Naive thymus-derived CD8-positive, alpha-beta T cell (primary cell): ENCODE data around the gene KLHL18. TPM values are rescaled to one million over a fixed set of nuclear protein-coding genes. Genes with fewer than 3 reads are reported as not detected.

ENCODE experiments used
- ATAC-seq, 2 donors: fragments of 150-1000 bp; cut with Tn5 transposase in 1 of 2; sonication (Bioruptor Pico), chemical (Tn5 transposase) in 1 of 2; 1 replicate in 1 of 2; 2 replicates in 1 of 2; pipeline ENCODE4 v1.10.0; 2021; ENCODE audit warnings: mild to moderate bottlenecking in 2 of 2, moderate library complexity in 2 of 2
- POLR2A ChIA-PET: fragments of 350-600 bp; sonication (Branson Sonifier 250); formaldehyde crosslinking; loops from one replicate; lab custom pipeline; 2021; ENCODE audit warnings: antibody characterized with exemption; lab: Charles Lee
- DNase-seq, 10 donors: peaks; one replicate each; pipeline versions ENCODE4 v3.0.0 to v3.0.0-alpha.2; 2020 to 2022
- H3K27ac Mint-ChIP-seq, 10 donors: one replicate each; pipeline ENCODE4 v1.8.0; 2020 to 2022; ENCODE audit warnings: mild to moderate bottlenecking in 10 of 10, mixed read lengths in 10 of 10, moderate library complexity in 4 of 10, inconsistent platforms in 1 of 10
- H3K27me3 Mint-ChIP-seq, 5 donors: one replicate each; pipeline ENCODE4 v1.8.0; 2021 to 2022; ENCODE audit warnings: mixed read lengths in 5 of 5
- H3K36me3 Mint-ChIP-seq, 3 donors: one replicate each; pipeline ENCODE4 v1.8.0; 2020 to 2022; ENCODE audit warnings: mixed read lengths in 3 of 3, mild to moderate bottlenecking in 2 of 3, inconsistent platforms in 1 of 3
- H3K4me1 Mint-ChIP-seq, 4 donors: one replicate each; pipeline ENCODE4 v1.8.0; 2021 to 2022; ENCODE audit warnings: mixed read lengths in 4 of 4
- H3K4me3 Mint-ChIP-seq, 10 donors: one replicate each; pipeline ENCODE4 v1.8.0; 2020 to 2022; ENCODE audit warnings: mild to moderate bottlenecking in 10 of 10, mixed read lengths in 10 of 10, moderate library complexity in 6 of 10, inconsistent platforms in 1 of 10
- H3K9me3 Mint-ChIP-seq, 9 donors: one replicate each; pipeline ENCODE4 v1.8.0; 2020 to 2022; ENCODE audit warnings: mixed read lengths in 9 of 9, mild to moderate bottlenecking in 3 of 9, inconsistent platforms in 1 of 9, moderate library complexity in 1 of 9
- polyA plus RNA-seq, 3 donors: library from polyadenylated mRNA; unstranded; fragments of 300-500 nt; fragmentation: Illumina TruSeq; gene quantifications; one replicate each; pipeline ENCODE4 v1.2.3, GENCODE V29; 2021
- total RNA-seq, 8 experiments: library from RNA in 2 of 8; stranded (reverse) in 2 of 8; gene quantifications; one replicate each; pipeline ENCODE4 v1.2.3 and lab custom pipeline; 2021 to 2026

Gene KLHL18
- total and polyA plus RNA-seq, 5 experiments from 2014 or later, result 13.4 to 21.9 (median 18.2) TPM

- Mint-ChIP-seq H3K36me3 (peaks cover 0 to 49% (median 3%) of the 10 kb centered on the region in 3 donors), H3K27ac (peak overlapping the region in 6 of 10 donors; percentile 17 to 84 (median 58)), H3K4me3 (peak overlapping the region in 1 of 10 donors; percentile 48), H3K4me1 (peaks cover 19 to 56% (median 43%) of the 10 kb centered on the region in 4 donors), H3K9me3 (no peaks in the 10 kb centered on the region), H3K27me3 (no peaks in the 10 kb centered on the region)
- no peak for ATAC-seq
- DNase-seq, result no peak
- POLR2A ChIA-PET, result interaction anchor here (0.5 kb wide), 1 partner anchor 126 kb away, joined by 3 read pairs; no protein-coding TSS in a partner anchor
These were observed 110.2 kb downstream of the KLHL18 start for GRCh38 chr3:47392933-47393332.

GRCh38 chr3:47394140-47394870 lies 111.6 kb downstream of the KLHL18 start:
- DNase-seq, result no peak
- Mint-ChIP-seq H3K36me3 (peaks cover 0 to 54% (median 0%) of the 10 kb centered on the region in 3 donors), H3K9me3 (no peaks in the 10 kb centered on the region), H3K4me3 (no peak overlapping the region), H3K4me1 (peaks cover 19 to 57% (median 43%) of the 10 kb centered on the region in 4 donors), H3K27me3 (no peaks in the 10 kb centered on the region), H3K27ac (peak overlapping the region; percentile 40 to 89 (median 72))
- POLR2A ChIA-PET, result no interaction called here
- ATAC-seq, result no peak

GRCh38 chr3:47394881-47395280 lies 112.1 kb downstream of the KLHL18 start:
- peaks cover 0 to 58% (median 0%) of the 10 kb centered on the region in 3 donors for H3K36me3 Mint-ChIP-seq
- peaks cover 19 to 59% (median 44%) of the 10 kb centered on the region in 4 donors for H3K4me1 Mint-ChIP-seq
- H3K27me3 Mint-ChIP-seq, result no peaks in the 10 kb centered on the region
- H3K27ac Mint-ChIP-seq, result peak overlapping the region; percentile 16 to 89 (median 67)
- ATAC-seq (no peak), DNase-seq (no peak)
- POLR2A ChIA-PET, result no interaction called here
- no peaks in the 10 kb centered on the region for H3K9me3 Mint-ChIP-seq
- H3K4me3 Mint-ChIP-seq, result no peak overlapping the region

Other genes starting within 250 kb of the KLHL18 start
- 10 to 100 TPM; 77.2 to 85.0 TPM for gene SETD2, start 118.8 kb upstream of the KLHL18 start, total RNA-seq
- gene SETD2, start 118.8 kb upstream of the KLHL18 start, polyA plus RNA-seq, result 10 to 100 TPM; 11.8 to 23.4 (median 14.3) TPM
- 1 to 10 TPM; 2.5 to 2.9 TPM for gene KIF9, start 145 bp upstream of the KLHL18 start, total RNA-seq
- gene KIF9, start 145 bp upstream of the KLHL18 start, polyA plus RNA-seq, result 10 to 100 TPM in 1 of 3 donors, 1 to 10 TPM in 2; 3.7 to 10.2 (median 5.4) TPM
- gene PTPN23, start 98.1 kb downstream of the KLHL18 start, total RNA-seq, result 10 to 100 TPM; 49.7 to 63.8 TPM
- 1 to 10 TPM; 3.0 to 3.9 (median 3.8) TPM for gene PTPN23, start 98.1 kb downstream of the KLHL18 start, polyA plus RNA-seq
- 10 to 100 TPM; 94.8 to 95.9 TPM for gene SCAP, start 193.0 kb downstream of the KLHL18 start, total RNA-seq
- gene SCAP, start 193.0 kb downstream of the KLHL18 start, polyA plus RNA-seq, result 10 to 100 TPM; 32.3 to 55.7 (median 38.7) TPM
- gene ELP6, start 230.8 kb downstream of the KLHL18 start, total RNA-seq, result 10 to 100 TPM; 30.1 to 39.5 TPM
- 10 to 100 TPM; 29.9 to 41.9 (median 33.8) TPM for gene ELP6, start 230.8 kb downstream of the KLHL18 start, polyA plus RNA-seq